OCI-LY7 (cell line): ENCODE data around the gene MRAS. TPM values are rescaled to one million over a fixed set of nuclear protein-coding genes. Genes with fewer than 3 reads are reported as not detected.

ENCODE experiments used
- Bru-seq: library from RNA; stranded (reverse); fragments of 400-500 nt; gene quantifications from one replicate; lab custom pipeline; 2021; lab: Mats Ljungman, UMichigan
- BruChase-seq, 2 experiments: library from RNA; stranded (reverse); fragments of 400-500 nt; gene quantifications; one replicate each; lab custom pipeline; 2021; lab: Mats Ljungman, UMichigan
- BruUV-seq: library from RNA; stranded (reverse); fragments of 400-500 nt; replicated peaks from 2 replicates; lab custom pipeline; 2021; lab: Mats Ljungman, UMichigan
- CTCF ChIA-PET: fragments of 300-600 bp; sonication (Branson Sonifier 250); formaldehyde crosslinking; loops from one replicate; lab custom pipeline; 2022; ENCODE audit warnings: antibody characterized with exemption; ENCODE audit not compliant: unreplicated experiment; lab: Charles Lee
- POLR2A ChIA-PET: fragments of 300-600 bp; sonication (Branson Sonifier 250); formaldehyde crosslinking; loops from one replicate; lab custom pipeline; 2022; ENCODE audit warnings: antibody characterized with exemption; lab: Charles Lee
- DNase-seq: peaks from one replicate; pipeline ENCODE4 v3.0.0-alpha.2; 2015; ENCODE audit warnings: low spot score
- H2AFZ ChIP-seq: fragments of 200-600 bp; sonication (generic), shearing (Covaris generic); 2 replicates; pipeline ENCODE4 v1.6.1; 2014; ENCODE audit warnings: mild to moderate bottlenecking, antibody characterized with exemption, low read length, moderate library complexity
- H3K27ac ChIP-seq: fragments of 200-600 bp; sonication (generic); 2 replicates; pipeline ENCODE4 v1.5.1; 2014; ENCODE audit warnings: mixed run types, low read depth, mild to moderate bottlenecking, moderate library complexity, low read length, inconsistent platforms; ENCODE audit not compliant: poor library complexity, severe bottlenecking
- H3K36me3 ChIP-seq: fragments of 200-600 bp; sonication (generic); 2 replicates; pipeline ENCODE4 v1.6.1; 2014; ENCODE audit warnings: mild to moderate bottlenecking, antibody characterized with exemption, low read length, moderate library complexity, mixed read lengths; ENCODE audit not compliant: insufficient read depth
- H3K4me1 ChIP-seq: fragments of 200-600 bp; sonication (generic); 2 replicates; pipeline ENCODE4 v1.5.1; 2014; ENCODE audit warnings: mild to moderate bottlenecking, low read length; ENCODE audit not compliant: insufficient read depth, poor library complexity, severe bottlenecking
- H3K4me2 ChIP-seq: fragments of 200-600 bp; sonication (generic); 2 replicates; pipeline ENCODE4 v1.6.1; 2014; ENCODE audit warnings: mild to moderate bottlenecking, low read length
- H3K4me3 ChIP-seq: fragments of 200-600 bp; sonication (generic); 2 replicates; pipeline ENCODE4 v1.5.1; 2014; ENCODE audit warnings: mild to moderate bottlenecking, low read depth, low read length; ENCODE audit not compliant: poor library complexity, severe bottlenecking
- H3K79me2 ChIP-seq: fragments of 200-600 bp; sonication (generic); 2 replicates; pipeline ENCODE4 v1.6.1; 2016; ENCODE audit warnings: low read depth, mild to moderate bottlenecking, low read length, moderate library complexity, mixed read lengths; ENCODE audit not compliant: insufficient read depth
- H3K9me2 ChIP-seq: fragments of 200-600 bp; sonication (generic); 2 replicates; pipeline ENCODE4 v1.6.1; 2016; ENCODE audit warnings: mild to moderate bottlenecking, low read length, mixed read lengths; ENCODE audit not compliant: insufficient read depth
- H3K9me3 ChIP-seq: fragments of 200-600 bp; sonication (generic); 2 replicates; pipeline ENCODE4 v1.6.1; 2014; ENCODE audit warnings: mild to moderate bottlenecking, mixed run types, low read length, mixed read lengths
- H4K20me1 ChIP-seq: fragments of 200-600 bp; sonication (generic); 2 replicates; pipeline ENCODE4 v1.6.1; 2014; ENCODE audit warnings: mild to moderate bottlenecking, antibody characterized with exemption, low read length, moderate library complexity, mixed read lengths; ENCODE audit not compliant: insufficient read depth
- EZH2phosphoT487 ChIP-seq: fragments of 200-600 bp; sonication (generic); IDR thresholded peaks from 2 replicates; pipeline ENCODE4 v1.6.1; 2018; ENCODE audit warnings: low read depth, borderline replicate concordance, mild to moderate bottlenecking, mixed run types, antibody characterized with exemption, low read length, moderate library complexity, mixed read lengths
- intact Hi-C: fragments of 100-400 bp; cut with micrococcal nuclease; formaldehyde crosslinking; loops from one replicate; pipeline ENCODE4 v1.10.0; 2022; ENCODE audit not compliant: unreplicated experiment
- long read RNA-seq: library from polyadenylated mRNA; stranded (forward); transcript quantifications from one replicate; pipeline ENCODE4 v2.0.0, GENCODE V29; 2022
- total RNA-seq, 2 experiments: library from RNA; depleted of rRNA in 1 of 2; stranded (reverse); fragments of >200 nt in 1 of 2; shearing (Covaris generic) in 1 of 2; gene quantifications; 2 replicates each; pipeline ENCODE4 v1.2.3, GENCODE V29; 2014 to 2022
- TF ChIP-seq, protein P1 (sequence below): fragments of 200-600 bp; sonication (generic); conservative IDR thresholded peaks from 2 replicates; pipeline ENCODE4 v1.5.1; 2014; ENCODE audit warnings: mild to moderate bottlenecking, antibody characterized with exemption, low read length, moderate library complexity, mixed read lengths

MRAS gene
- total RNA-seq (2014; rRNA removed; shearing (Covaris generic)) (not detected in 2 replicates), total RNA-seq (2022) (not detected in 2 replicates), Bru-seq, nascent RNA (percentile 3 among the genes with signal in this experiment), BruChase-seq, experiment 1, labeled RNA remaining after a 6-hour chase (percentile 7 among the genes with signal in this experiment), BruChase-seq, experiment 2, labeled RNA remaining after a 2-hour chase (percentile 6 among the genes with signal in this experiment)
- long read RNA-seq, result 0 reads

DNA sequence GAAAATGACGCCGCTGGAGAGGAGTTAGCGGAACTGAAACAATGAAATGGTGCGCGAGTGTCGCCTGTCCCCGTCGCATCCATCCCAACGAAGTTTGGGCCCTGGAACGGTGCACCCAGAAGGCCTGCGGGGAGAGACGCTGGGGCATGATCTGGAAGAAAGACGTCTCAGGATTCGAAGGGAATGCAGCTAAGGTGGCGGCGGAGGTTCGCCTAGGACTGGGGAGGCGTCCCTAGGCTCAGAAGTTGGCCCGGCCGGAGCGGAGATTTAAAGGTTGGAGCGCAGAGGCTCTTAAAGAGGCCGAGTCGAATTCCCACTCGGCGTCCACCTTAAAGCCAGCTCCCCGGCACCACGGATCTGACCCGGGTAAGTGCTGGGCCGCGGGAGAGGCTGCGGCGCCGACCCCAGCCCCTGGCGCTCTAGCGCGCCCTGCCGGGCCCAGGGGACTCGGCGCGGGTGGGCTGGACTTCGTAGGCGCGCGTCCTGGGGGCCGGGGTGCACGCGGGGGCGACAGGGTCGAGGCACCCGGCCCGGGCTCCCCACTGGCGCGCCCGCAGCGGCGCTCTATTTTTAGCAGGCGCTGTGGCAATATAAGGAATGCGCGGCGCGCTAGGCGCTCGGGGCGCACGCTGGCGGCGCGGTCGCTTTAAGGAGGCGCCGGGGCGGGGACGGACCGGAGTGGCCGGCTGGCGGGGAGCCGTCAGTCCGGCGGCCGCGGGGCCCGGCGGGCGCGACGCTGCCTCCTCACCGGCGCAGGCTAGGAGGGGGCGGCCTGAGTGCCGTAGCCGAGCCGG, at the start of gene MRAS:
Gene MRAS, plus strand, starts transcription at position 620 of the 794 bp plus-strand sequence. CDS start 24,305 bp downstream, outside the sequence.
- TF ChIP-seq, protein P1, sequence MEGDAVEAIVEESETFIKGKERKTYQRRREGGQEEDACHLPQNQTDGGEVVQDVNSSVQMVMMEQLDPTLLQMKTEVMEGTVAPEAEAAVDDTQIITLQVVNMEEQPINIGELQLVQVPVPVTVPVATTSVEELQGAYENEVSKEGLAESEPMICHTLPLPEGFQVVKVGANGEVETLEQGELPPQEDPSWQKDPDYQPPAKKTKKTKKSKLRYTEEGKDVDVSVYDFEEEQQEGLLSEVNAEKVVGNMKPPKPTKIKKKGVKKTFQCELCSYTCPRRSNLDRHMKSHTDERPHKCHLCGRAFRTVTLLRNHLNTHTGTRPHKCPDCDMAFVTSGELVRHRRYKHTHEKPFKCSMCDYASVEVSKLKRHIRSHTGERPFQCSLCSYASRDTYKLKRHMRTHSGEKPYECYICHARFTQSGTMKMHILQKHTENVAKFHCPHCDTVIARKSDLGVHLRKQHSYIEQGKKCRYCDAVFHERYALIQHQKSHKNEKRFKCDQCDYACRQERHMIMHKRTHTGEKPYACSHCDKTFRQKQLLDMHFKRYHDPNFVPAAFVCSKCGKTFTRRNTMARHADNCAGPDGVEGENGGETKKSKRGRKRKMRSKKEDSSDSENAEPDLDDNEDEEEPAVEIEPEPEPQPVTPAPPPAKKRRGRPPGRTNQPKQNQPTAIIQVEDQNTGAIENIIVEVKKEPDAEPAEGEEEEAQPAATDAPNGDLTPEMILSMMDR, result no peak
- TF ChIP-seq EZH2phosphoT487, result no peak
- Histone ChIP-seq H3K9me3 (no peaks in the 10 kb centered on the region), H3K36me3 (no peaks in the 10 kb centered on the region), H3K4me3 (no peak within 1 kb of the TSS), H3K79me2 (no peaks in the 10 kb centered on the region), H3K27ac (no peak within 1 kb of the TSS), H3K4me2 (no peak within 1 kb of the TSS), H4K20me1 (no peaks in the 10 kb centered on the region), H2AFZ (no peak within 1 kb of the TSS), H3K9me2 (no peaks in the 10 kb centered on the region), H3K4me1 (no peaks in the 10 kb centered on the region)
- ChIA-PET CTCF (no interaction called here), POLR2A (no interaction called here)
- BruUV-seq, result no TSS peak
- DNase-seq, result no peak
- intact Hi-C loops, result no loop called here

DNA sequence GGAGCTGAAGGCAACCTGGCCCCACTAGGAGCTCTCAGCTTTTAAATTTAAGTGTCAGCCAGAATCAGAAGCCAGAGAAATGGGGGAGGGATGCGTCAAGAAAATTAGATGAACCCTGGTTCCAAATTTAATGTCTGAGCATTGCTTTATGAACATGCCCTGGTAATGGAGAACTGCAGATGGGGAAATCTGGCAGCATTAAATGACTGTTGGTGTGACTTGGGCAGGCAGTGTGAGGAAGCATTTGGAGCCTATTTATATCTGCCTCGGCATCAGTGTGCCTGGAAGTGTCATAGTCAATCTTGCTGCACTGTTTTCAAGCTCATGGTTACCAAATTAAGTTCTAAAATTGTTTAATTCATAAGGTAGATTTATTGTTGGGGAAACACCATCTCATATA, 47.7 kb upstream of the MRAS start:
- H3K4me3 ChIP-seq, result no peak overlapping the region
- no TSS peak for BruUV-seq
- no peak overlapping the region for H3K4me2 ChIP-seq
- H3K36me3 ChIP-seq, result peaks cover 30% of the 10 kb centered on the region
- intact Hi-C loops, result no loop called here
- no peak overlapping the region for H2AFZ ChIP-seq
- H3K9me3 ChIP-seq, result no peaks in the 10 kb centered on the region
- peaks cover 40% of the 10 kb centered on the region for H3K4me1 ChIP-seq
- no peaks in the 10 kb centered on the region for H3K9me2 ChIP-seq
- ChIA-PET POLR2A (interaction anchor here (0.5 to 0.7 kb wide), 3 partner anchors 117 to 168 kb away, joined by 3 to 5 read pairs (median 3); no protein-coding TSS in a partner anchor), CTCF (no interaction called here)
- H3K27ac ChIP-seq, result no peak overlapping the region
- TF ChIP-seq, protein P1, result no peak
- no peak for TF ChIP-seq EZH2phosphoT487
- no peaks in the 10 kb centered on the region for H4K20me1 ChIP-seq
- no peak for DNase-seq
- no peaks in the 10 kb centered on the region for H3K79me2 ChIP-seq
